Measurements from ENCODE around the gene CCDC185.
"Not testable (repeated sequence)": the region's sequence is repeated elsewhere in the genome, so short reads cannot be mapped to it uniquely, and the experiment has no call there.

Gene CCDC185

DNA sequence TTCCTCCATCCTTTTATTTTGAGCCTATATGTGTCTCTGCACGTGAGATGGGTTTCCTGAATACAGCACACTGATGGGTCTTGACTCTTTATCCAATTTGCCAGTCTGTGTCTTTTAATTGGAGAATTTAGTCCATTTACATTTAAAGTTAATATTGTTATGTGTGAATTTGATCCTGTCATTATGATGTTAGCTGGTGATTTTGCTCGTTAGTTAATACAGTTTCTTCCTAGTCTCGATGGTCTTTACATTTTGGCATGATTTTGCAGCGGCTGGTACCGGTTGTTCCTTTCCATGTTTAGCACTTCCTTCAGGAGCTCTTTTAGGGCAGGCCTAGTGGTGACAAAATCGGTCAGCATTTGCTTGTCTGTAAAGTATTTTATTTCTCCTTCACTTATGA lies 6.2 kb downstream of the CCDC185 start:
- DNase-seq, result not testable (repeated sequence)

DNA sequence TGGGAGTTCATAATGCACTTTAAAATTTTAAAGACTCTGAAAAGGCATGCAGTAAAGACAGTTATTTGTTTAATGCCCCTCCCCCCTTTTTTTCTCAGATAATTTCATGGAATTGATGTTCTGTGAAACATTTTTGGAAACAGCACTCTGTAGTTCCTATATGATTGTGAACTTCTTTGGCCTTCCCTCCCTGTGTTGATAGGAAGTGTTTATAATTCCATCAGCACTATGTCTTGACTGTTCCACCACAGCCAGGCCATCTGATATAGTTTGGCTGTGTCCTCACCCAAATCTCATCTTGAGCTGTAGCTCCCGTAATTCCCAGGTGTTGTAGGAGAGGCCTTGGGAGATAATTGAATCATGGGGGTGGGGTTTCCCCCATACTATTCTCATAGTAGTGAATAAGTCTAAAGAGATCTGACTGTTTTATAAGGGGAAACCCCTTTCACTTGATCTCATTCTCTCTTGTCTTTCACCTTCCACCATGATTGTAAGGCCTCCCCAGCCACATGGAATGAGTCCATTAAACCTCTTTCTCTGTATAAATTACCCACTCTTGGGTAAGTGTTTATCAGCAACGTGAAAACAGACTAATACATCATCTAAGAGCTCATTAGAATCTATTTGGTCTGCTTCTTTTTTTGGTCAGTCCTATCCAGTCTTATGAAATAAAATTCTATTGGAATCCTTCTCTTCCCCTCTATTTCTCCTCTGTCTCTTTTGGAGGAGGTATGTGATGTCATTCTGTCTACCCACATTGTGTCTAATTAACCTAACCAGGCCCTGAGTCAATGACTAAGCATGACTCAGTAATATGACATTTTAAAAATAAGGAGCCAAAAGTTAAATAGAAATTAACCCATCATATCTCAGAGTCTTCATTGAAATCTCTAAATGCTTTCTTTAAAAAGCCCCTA lies 8.9 kb downstream of the CCDC185 start:
- no peak for DNase-seq

GRCh38 chr1:223402790-223403142 lies 9.6 kb downstream of the CCDC185 start:
- DNase-seq, result no peak

- no peak for DNase-seq
Measured at GRCh38 chr1:223403184-223403815, 10.1 kb downstream of the CCDC185 start.

DNA sequence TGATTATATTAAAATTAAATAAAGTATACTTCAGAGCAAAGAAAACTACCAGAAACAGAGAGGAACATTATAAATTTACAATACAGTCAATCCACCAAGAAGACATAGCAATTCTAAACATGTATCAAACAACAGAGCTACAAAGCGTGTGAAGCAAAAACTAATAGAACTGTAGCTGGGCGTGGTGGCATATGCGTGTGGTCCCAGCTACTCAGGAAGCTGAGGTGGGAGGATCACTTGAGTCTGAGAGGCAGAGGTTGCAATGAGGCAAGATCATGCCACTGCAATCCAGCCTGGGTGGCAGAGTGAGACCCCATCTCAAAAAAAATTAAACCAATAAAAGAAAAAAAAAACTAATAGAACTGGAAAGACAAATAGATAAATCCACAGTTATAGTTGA lies 12.3 kb downstream of the CCDC185 start:
- no peak for DNase-seq

GRCh38 chr1:223410036-223410435 lies 16.8 kb downstream of the CCDC185 start:
- DNase-seq, result no peak

DNA sequence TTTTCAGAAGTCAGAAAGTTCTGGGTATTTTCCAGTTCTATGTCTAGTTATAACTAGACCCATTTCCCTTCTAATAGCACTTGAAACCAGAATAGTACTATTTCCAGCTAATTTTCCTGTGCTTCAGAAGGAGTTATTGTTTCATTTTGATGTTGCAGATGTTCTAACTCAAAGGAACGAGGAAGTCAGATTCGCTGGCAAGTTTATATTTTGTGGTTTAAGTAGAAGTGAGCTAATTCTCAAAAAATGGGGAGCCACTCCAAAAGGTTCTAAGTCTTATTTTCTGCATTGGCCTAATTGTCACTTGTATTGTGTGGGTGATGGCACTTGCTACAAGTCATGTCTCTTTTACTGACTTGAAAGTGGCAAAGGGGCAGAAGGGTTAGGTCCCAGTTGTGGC lies 18.1 kb downstream of the CCDC185 start:
- no peak for DNase-seq

DNA sequence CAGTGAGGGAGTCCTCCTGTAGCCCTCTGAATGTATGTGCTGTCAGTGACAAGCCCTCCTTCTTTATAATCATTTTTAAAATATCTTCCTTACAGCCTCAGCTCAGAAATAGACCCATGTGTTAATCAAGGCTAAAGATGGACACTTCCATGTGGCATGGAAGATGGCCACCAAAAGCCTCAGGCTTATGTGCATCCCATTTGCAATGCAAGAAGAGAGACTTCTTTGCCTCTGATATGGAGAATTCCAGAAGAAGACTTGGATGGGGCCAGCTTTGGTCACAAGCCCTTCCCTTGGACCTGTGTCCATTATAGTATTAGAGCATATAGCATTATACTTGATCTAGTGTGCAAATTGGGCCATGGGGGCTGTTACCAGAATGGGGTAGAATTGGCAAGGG lies 18.5 kb downstream of the CCDC185 start:
- DNase-seq, result no peak

- no peak for DNase-seq
Measured at GRCh38 chr1:223413216-223413615, 20.0 kb downstream of the CCDC185 start.

DNA sequence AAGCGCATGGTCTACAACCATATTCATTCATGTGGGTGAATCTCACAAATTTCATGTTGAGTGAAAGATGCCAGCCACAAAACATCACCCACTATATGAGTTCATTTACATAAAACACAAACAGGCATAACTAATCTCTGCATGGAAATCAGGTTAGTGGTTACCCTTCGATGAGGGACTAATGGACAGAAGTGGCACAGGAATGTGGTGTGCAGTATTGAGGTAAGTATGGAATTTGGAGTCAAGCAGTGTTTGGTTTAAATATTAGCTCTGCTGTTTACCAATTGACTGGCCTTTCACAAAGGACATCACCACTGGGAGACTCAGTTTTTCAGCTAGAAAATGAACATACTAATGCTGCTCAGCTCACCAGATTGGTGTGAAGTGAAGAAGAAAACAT lies 24.2 kb downstream of the CCDC185 start:
- no peak for DNase-seq

GRCh38 chr1:223417903-223418663 lies 24.9 kb downstream of the CCDC185 start:
- no peak for DNase-seq

- DNase-seq, result no peak
Measured at GRCh38 chr1:223419115-223419514, 25.9 kb downstream of the CCDC185 start.

- no peak for DNase-seq
Measured at GRCh38 chr1:223419561-223419960, 26.3 kb downstream of the CCDC185 start.

DNA sequence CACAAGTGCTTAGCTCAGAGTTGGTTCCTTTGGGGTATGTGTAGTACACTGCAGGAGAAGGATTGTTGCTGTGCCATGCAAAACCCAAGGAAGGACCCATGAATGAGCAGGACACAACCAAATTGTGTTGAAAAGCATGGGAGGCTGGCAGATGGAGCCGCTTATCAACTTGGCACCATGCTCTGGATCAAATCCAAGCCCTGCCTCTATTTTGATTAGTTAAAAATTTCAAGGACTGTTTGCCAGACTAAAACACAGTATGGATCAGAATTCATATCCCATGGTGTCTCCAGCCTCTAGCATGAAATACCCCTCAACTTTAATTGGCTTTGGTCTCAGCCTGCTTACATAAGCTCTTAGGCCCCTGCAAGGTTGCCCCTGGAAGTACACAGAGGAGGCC lies 27.8 kb downstream of the CCDC185 start:
- DNase-seq, result no peak

GRCh38 chr1:223421676-223422075 lies 28.5 kb downstream of the CCDC185 start:
- DNase-seq, result no peak

- no peak for DNase-seq
Measured at GRCh38 chr1:223422911-223423310, 29.7 kb downstream of the CCDC185 start.

- no peak for DNase-seq
Measured at GRCh38 chr1:223423641-223424233, 30.5 kb downstream of the CCDC185 start.

DNA sequence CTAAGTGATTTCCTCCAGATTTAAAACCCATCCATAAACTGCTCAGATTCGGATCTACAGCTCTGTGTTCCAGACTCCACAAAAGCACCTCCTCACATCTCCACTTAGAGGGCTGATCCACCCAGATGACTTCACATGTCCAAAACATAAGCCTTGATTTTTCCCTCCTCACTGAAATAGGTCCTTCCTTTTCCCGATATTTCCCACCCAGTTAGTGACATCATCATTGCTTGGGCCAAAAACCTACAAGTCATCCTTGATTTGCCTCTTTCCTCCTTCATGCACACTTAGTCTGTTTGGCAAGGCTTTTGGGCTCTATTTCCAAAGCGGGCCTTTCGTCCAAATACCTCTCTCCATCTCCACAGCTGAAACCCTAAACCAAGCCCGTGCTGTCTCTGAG lies 32.3 kb downstream of the CCDC185 start:
- no peak for DNase-seq

DNA sequence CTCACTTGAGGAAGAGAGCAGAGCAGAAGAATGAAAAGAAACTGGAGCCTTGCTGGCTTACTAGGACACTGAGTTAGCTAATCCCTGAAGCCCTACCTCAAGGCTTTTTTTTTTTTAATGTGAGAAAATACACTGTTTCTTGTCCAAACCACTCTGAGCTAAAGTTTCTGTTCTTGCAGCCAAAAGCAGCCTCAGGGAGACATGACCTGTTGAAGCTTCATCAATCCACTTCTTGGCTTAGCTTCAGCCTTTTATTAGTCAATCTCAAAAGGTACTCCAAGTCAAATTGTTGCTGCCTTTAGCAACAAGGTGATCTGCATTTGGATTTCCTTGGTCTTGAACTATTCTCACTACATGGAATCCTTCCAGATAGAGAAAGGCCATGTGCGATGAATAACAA lies 33.7 kb downstream of the CCDC185 start:
- no peak for DNase-seq

DNA sequence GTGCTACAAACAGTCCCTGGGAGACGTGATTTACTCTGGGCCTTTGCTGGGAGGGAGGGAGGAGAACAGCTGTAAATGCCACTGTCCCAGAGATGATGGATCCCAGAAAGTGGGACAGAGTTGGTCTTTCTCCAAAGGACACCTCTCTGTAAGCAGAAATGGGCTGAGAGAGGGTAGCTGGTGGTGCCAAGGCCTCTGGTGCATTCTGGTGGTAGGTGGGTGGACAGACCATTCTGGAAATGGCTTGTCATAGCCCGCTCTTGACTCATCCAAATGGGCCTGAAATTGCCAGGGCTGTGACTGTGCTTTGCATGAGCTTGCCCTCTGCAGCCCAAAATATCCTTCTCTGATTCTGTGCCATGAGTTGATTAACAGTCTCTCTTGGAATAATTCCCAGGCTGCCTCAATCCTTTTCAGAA lies 36.1 kb downstream of the CCDC185 start:
- DNase-seq, result no peak

DNA sequence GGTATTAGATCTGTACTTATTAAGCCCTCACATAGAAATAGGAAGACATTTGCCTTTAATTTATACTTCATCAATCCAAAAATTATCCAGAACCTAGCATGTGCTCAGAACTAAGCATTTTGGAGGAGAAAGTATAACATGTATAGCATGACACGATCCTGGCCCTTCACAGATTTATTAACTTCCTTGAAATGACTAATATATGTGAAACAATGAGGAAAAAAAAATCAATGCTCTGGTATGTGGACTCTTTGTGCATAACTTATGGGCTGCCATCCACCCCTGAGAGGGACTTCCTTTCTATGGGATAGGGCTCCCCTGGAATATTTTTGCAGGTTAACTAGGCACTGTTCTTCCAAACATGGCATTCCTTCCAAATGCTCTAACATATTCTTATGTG lies 36.6 kb downstream of the CCDC185 start:
- DNase-seq, result no peak

- no peak for DNase-seq
Measured at GRCh38 chr1:223430236-223430635, 37.0 kb downstream of the CCDC185 start.

- no peak for DNase-seq
Measured at GRCh38 chr1:223437151-223437550, 43.9 kb downstream of the CCDC185 start.
